Muscle of leg (tissue), 11 donors: Measurements from ENCODE around the gene PDGFC. TPM values are rescaled to one million over a fixed set of nuclear protein-coding genes. Genes with fewer than 3 reads are reported as not detected.
"Not testable (repeated sequence)": the region's sequence is repeated elsewhere in the genome, so short reads cannot be mapped to it uniquely, and the experiment has no call there.

ENCODE experiments used
- DNase-seq: peaks from one replicate; pipeline ENCODE4 v3.0.0; 2013
- H3K27ac ChIP-seq: one replicate; pipeline ENCODE4 v1.5.1; 2013; ENCODE audit warnings: mild to moderate bottlenecking, low read length, control low read depth
- H3K27me3 ChIP-seq: one replicate; pipeline ENCODE4 v1.6.1; 2013; ENCODE audit warnings: low read length; ENCODE audit not compliant: control insufficient read depth, insufficient read depth
- H3K36me3 ChIP-seq: one replicate; pipeline ENCODE4 v1.6.1; 2013; ENCODE audit warnings: low read length; ENCODE audit not compliant: control insufficient read depth, insufficient read depth
- H3K4me1 ChIP-seq: one replicate; pipeline ENCODE4 v1.6.1; 2013; ENCODE audit warnings: low read length; ENCODE audit not compliant: control insufficient read depth, insufficient read depth
- H3K4me3 ChIP-seq: one replicate; pipeline ENCODE4 v1.5.1; 2013; ENCODE audit warnings: low read length, control low read depth
- H3K9me3 ChIP-seq: replicated peaks from 2 replicates; pipeline ENCODE4 v1.6.1; 2013; ENCODE audit warnings: low read depth, low read length; ENCODE audit not compliant: control insufficient read depth
- WGBS: methylation state at CpG from one replicate; pipeline ENCODE4 v1.1.5; 2013; ENCODE audit warnings: missing lambda C conversion rate; ENCODE audit not compliant: insufficient coverage; 5-methylcytosine and 5-hydroxymethylcytosine counted together
- polyA plus RNA-seq, 8 donors: library from polyadenylated mRNA; unstranded; fragments of 120-200 nt; gene quantifications; one replicate each; pipeline versions ENCODE4 v1.2.1 to v1.2.3, GENCODE V29; 2013; ENCODE audit warnings: inconsistent platforms in 1 of 8, low replicate concordance in 1 of 8; ENCODE audit not compliant: insufficient read length in 8 of 8, insufficient read depth in 1 of 8
- total RNA-seq: library from RNA; stranded (reverse); fragments of 120-200 nt; gene quantifications from one replicate; pipeline ENCODE4 v1.2.4, GENCODE V29; 2013

The PDGFC gene
- total and polyA plus RNA-seq, 9 donors, result 27.7 to 50.9 (median 34.6) TPM

DNA sequence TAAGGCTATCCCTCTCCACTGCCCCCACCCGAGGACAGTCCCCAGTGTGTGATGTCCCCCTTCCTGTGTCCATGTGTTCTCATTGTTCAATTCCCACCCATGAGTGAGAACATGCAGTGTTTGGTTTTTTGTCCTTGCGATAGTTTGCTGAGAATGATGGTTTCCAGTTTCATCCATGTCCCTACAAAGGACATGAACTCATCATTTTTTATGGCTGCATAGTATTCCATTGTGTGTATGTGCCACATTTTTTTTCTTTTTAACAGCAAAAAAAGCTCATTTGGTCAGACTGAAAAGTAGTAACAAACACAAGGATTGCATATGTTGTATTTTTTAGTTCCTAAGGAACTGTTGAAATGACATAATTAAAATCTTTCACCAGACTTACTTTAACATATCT is 105.5 kb downstream of the PDGFC start:
- H3K9me3 ChIP-seq, H3K27me3 ChIP-seq, H3K36me3 ChIP-seq, H3K4me3 ChIP-seq, H3K27ac ChIP-seq, DNase-seq, H3K4me1 ChIP-seq: not testable (repeated sequence)
- no CpG with 5 or more reads among the region's 2 CpGs for WGBS

DNA sequence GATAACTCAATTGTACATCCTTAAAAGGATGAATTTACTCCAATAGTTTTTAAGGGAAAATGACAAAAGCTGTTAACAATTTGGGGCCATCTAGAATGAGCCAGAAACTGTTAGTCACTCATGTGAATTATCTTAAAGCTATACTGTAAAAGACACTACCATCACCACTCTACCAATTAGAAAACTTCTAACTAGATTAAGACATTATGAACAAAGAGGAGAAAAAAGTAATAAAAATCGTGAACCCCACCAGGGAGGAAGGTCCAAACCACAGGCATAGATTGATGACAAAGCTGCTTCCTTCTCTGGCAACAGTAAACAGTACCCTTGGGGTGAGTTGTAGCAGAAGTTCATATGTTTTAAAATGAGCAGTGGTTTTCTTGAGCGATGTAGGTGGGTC is 106.1 kb downstream of the PDGFC start:
- Histone ChIP-seq H3K27ac (no peak overlapping the region), H3K9me3 (no peaks in the 10 kb centered on the region), H3K27me3 (no peaks in the 10 kb centered on the region), H3K4me1 (no peaks in the 10 kb centered on the region), H3K4me3 (no peak overlapping the region), H3K36me3 (no peaks in the 10 kb centered on the region)
- no CpG with 5 or more reads among the region's 2 CpGs for WGBS
- DNase-seq, result no peak

DNA sequence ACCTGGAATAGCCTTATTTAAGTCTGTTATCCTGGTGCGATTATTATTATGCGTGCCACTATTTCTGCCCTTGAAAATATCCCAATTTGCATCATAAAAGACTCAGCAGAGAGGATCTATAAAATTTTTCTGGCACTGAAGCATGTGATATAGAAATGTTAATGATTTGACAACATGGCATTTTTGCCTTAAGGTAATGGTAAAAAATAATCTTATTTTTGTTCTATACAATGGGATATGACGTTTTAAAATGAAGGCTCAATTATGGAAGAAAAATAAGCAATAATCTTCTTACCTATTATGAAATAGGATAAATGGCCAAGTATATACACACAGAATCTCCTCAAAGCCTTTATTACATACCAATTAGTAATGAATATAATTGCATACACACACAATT is 113.5 kb downstream of the PDGFC start:
- Histone ChIP-seq H3K27me3 (no peaks in the 10 kb centered on the region), H3K9me3 (no peaks in the 10 kb centered on the region), H3K4me3 (no peak overlapping the region), H3K4me1 (no peaks in the 10 kb centered on the region), H3K36me3 (no peaks in the 10 kb centered on the region), H3K27ac (no peak overlapping the region)
- DNase-seq, result no peak
- WGBS, result no CpG with 5 or more reads among the region's 3 CpGs

DNA sequence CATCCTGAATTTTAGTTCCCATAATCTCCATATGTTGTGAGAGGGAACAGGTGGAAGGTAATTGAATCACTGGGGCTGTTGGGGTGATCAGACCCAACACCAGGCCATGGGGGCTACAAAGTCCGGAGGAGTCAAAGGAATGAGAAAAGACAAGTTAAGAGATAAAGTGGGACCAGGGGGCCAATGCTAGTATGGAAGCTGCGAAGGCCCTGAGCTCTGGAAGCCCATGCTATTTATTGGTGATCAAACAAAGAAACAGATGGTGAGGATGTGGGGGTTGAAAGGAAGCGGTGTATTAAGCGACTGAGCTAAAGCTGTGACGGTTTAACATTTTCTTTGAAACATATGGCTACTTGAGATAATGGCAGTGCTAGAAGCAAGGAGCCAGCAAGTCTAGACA is 132.8 kb downstream of the PDGFC start:
- Histone ChIP-seq H3K9me3 (peaks cover 38% of the 10 kb centered on the region), H3K27me3 (no peaks in the 10 kb centered on the region), H3K27ac (no peak overlapping the region), H3K4me3 (no peak overlapping the region), H3K36me3 (no peaks in the 10 kb centered on the region), H3K4me1 (no peaks in the 10 kb centered on the region)
- 75% methylated on average over 4 of the region's 5 CpGs for WGBS
- DNase-seq, result no peak

DNA sequence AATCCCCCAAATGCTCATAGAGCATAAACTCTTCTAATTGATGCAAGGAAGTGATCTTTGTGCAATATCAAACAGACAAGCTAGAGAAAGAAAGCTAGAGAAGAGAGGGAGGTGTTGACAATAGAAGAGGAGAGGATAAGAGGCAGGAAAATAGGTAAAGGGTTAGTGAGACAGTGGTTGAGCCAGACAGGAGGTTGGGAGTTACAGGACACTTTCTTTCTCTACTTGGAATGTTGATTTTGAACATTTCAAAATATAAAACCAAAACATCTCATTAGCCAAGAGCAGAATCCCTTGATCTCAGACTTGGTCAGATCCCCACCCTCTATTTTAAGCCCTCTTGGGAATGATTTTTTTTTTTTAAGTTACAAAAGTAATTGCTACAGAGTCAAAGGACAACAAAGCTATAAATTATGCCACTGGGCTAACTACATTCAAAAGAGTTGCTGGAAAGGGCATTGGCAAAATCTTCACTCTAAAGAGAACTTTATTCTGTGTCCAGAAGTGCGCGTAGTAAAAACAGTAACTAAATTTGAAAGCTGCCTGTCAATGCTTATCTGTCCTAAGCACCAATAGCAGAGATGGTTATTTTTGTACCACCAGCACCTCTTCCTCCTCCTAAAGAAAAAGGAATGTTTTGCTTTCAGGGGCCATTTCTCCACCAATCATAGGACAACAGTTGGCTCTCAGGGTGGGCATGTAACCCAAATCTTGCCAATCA is 133.8 kb downstream of the PDGFC start:
- Histone ChIP-seq H3K9me3 (peaks cover 38% of the 10 kb centered on the region), H3K27ac (no peak overlapping the region), H3K27me3 (no peaks in the 10 kb centered on the region), H3K4me3 (no peak overlapping the region), H3K36me3 (no peaks in the 10 kb centered on the region), H3K4me1 (no peaks in the 10 kb centered on the region)
- no CpG with 5 or more reads among the region's 2 CpGs for WGBS
- DNase-seq, result no peak

DNA sequence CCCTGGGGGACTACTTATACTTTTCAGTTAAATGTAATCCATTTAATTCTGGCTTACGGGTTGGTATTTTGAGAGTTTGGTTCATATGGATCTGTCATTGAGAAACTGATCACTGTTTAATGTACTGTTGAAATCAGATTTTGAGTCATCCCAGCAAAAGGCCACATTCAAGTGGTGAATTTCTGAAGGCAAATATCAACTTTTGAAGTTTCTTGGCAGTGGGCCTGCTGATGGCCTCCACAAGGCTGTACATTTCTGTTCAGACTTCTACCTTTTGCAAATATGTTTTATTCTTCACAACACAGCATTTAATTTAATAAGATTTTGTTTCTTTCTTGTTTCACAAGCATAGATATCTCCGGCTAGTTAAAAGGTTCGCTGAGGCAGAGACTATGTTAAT is 138.7 kb downstream of the PDGFC start:
- Histone ChIP-seq H3K27ac (no peak overlapping the region), H3K9me3 (peaks cover 5% of the 10 kb centered on the region), H3K4me3 (no peak overlapping the region), H3K4me1 (no peaks in the 10 kb centered on the region), H3K36me3 (peaks cover 2% of the 10 kb centered on the region), H3K27me3 (no peaks in the 10 kb centered on the region)
- whole genome bisulfite sequencing, result no CpG with 5 or more reads among the region's 3 CpGs
- no peak for DNase-seq

DNA sequence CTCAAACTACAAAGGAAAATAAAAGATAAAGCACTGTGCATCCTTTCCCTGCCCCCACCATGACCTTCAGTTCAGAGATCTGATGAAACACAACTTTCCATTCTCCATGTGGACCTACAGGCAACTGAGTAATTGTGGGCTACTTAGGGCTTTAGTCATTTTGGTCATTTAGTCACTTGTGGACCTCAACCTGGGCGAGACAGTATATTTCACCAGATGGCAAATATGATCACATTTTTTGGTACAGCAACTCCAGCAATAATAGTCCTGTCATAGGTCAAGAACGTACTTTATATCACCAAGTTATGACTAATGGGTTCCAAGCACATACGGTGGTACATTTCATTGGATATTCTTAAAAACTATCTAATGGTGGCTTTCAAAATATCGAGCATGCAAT is 141.2 kb downstream of the PDGFC start:
- WGBS, result 86% methylated on average over 1 of the region's 4 CpGs
- peaks cover 2% of the 10 kb centered on the region for H3K36me3 ChIP-seq
- H3K27me3 ChIP-seq, result no peaks in the 10 kb centered on the region
- no peaks in the 10 kb centered on the region for H3K4me1 ChIP-seq
- no peak overlapping the region for H3K4me3 ChIP-seq
- no peak overlapping the region for H3K27ac ChIP-seq
- no peaks in the 10 kb centered on the region for H3K9me3 ChIP-seq
- DNase-seq, result no peak

DNA sequence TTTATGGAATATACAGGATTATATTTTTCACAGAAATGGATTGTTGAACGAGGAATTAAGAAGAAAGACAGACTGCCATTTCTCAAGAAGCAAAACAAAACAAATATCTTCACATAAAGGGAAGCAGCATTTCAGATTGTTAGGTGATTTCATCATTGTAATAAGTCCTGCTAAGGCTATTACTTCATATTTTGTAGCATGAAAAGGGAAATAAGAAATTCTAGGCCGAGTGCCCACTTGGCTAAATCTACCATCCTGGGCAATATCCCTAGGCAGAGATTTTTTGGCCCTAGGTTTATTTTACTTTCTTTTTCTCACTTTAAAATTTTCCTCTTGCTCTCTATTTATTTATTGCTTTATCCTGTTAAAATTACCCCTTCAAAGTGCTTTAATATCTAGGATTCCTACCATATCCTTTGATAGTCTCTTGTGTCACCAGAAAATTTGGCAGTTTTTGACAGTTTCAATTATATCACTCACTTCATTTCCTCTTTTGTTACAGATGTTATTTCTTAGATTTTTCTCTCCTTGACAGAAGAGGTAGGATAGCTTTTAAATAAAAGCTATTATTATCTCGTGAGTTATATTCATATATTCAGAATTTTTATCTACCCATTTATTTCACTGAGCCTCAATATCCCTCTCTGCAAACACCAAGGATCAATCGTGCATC is 142.3 kb downstream of the PDGFC start:
- H3K27ac ChIP-seq, result no peak overlapping the region
- H3K4me3 ChIP-seq, result no peak overlapping the region

DNA sequence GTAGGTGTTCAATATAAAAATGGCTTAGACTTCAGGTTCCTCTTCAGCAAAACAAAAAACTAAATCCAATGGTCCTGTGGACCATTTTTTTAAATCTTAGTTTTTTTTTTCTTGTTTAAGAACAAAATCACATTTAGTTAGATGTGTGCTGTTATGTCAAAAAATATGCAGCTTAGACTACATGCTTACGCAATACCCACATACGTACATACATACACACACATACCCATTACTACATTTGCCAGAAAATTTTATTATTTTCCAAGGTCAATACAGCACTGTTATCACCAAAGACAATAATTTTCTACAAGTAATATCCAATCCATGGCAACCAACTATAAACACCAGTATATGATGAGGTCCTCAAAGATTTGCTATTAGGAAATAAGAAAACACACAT is 144.1 kb downstream of the PDGFC start:
- DNase-seq, result no peak
- no CpG with 5 or more reads among the region's 2 CpGs for WGBS
- Histone ChIP-seq H3K4me1 (no peaks in the 10 kb centered on the region), H3K9me3 (no peaks in the 10 kb centered on the region), H3K27me3 (no peaks in the 10 kb centered on the region), H3K36me3 (peaks cover 1% of the 10 kb centered on the region), H3K4me3 (no peak overlapping the region), H3K27ac (no peak overlapping the region)

More for the DNA sequence above, 142.3 kb downstream of the PDGFC start:
- Histone ChIP-seq H3K9me3 (no peaks in the 10 kb centered on the region), H3K36me3 (peaks cover 2% of the 10 kb centered on the region), H3K27me3 (no peaks in the 10 kb centered on the region), H3K4me1 (no peaks in the 10 kb centered on the region)
- no CpG with 5 or more reads among the region's 4 CpGs for WGBS
- peak; percentile 80 for DNase-seq

DNA sequence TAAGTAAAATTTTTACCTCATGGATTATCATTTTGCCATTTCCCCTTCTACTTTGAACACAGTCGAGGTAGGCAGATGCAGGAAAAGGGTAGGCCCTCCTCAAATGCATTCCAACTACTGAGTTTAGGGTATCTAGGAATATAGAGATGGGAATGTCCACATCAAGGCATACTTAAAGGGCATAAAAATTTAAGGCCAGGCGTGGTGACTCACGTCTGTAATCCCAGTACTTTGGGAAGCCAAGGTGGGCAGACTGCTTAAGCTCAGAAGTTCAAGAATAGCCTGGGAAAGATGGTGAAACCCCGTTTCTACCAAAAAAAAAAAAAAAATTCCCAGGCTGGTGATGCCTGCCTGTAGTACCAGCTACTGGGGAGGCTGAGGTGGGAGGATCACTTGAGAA is 146.5 kb downstream of the PDGFC start:
- no CpG with 5 or more reads among the region's 4 CpGs for WGBS
- Histone ChIP-seq H3K4me1 (peaks cover 3% of the 10 kb centered on the region), H3K9me3 (no peaks in the 10 kb centered on the region), H3K36me3 (no peaks in the 10 kb centered on the region), H3K27me3 (no peaks in the 10 kb centered on the region), H3K4me3 (no peak overlapping the region), H3K27ac (no peak overlapping the region)
- no peak for DNase-seq
